H1 (cell line): ENCODE data around the gene DNAH8.

Experiments used
- CBX5 ChIP-seq: fragments of 300-800, 300-1000 bp; sonication (generic); IDR thresholded peaks from 2 replicates; pipeline ENCODE4 v1.7.1; 2016; ENCODE audit warnings: antibody characterized with exemption, low read length, low read depth
- EZH2 ChIP-seq: fragments of 200-600 bp; sonication (generic); IDR thresholded peaks from 2 replicates; pipeline ENCODE4 v1.7.1; 2012; ENCODE audit warnings: low read depth, mild to moderate bottlenecking, moderate library complexity, low read length, inconsistent platforms; ENCODE audit not compliant: severe bottlenecking
- GABPA ChIP-seq: IDR thresholded peaks from 2 replicates; pipeline ENCODE4 v1.6.1; 2011; ENCODE audit warnings: mild to moderate bottlenecking, low read length, moderate library complexity, borderline replicate concordance; ENCODE audit not compliant: insufficient read depth
- POLR2A ChIP-seq, 2 experiments: IDR thresholded peaks; 1 replicate in 1 of 2; 2 replicates in 1 of 2; pipeline ENCODE4 v1.6.1; 2011; ENCODE audit warnings: low read depth in 2 of 2, low read length in 2 of 2, mild to moderate bottlenecking in 2 of 2; ENCODE audit errors: control extremely low read depth in 1 of 2
- POLR2AphosphoS5 ChIP-seq: IDR thresholded peaks from 2 replicates; pipeline ENCODE4 v1.6.1; 2011; ENCODE audit warnings: low read depth, low read length
- SP1 ChIP-seq: IDR thresholded peaks from 2 replicates; pipeline ENCODE4 v1.6.1; 2011; ENCODE audit warnings: low read depth, low read length
- SUZ12 ChIP-seq: fragments of 200-600 bp; sonication (generic); IDR thresholded peaks from 2 replicates; pipeline ENCODE4 v1.6.1; 2012; ENCODE audit warnings: mild to moderate bottlenecking, inconsistent platforms, low read length, moderate library complexity, mixed read lengths
- TAF1 ChIP-seq: IDR thresholded peaks from 2 replicates; pipeline ENCODE4 v1.6.1; 2011; ENCODE audit warnings: mild to moderate bottlenecking, low read depth, low read length
- USF2 ChIP-seq: IDR thresholded peaks from 2 replicates; pipeline ENCODE4 v1.6.1; 2011; ENCODE audit warnings: low read length, improper control_type of control experiment
- TF ChIP-seq, protein P1 (sequence below), 3 experiments: IDR thresholded peaks; 1 replicate in 2 of 3; 2 replicates in 1 of 3; pipeline versions ENCODE4 v1.5.1 to v1.6.1; 2011; ENCODE audit warnings: low read length in 3 of 3, mild to moderate bottlenecking in 3 of 3, inconsistent platforms in 2 of 3, low read depth in 1 of 3, moderate library complexity in 1 of 3; ENCODE audit not compliant: insufficient read depth in 1 of 3; ENCODE audit errors: control extremely low read depth in 1 of 3

DNA sequence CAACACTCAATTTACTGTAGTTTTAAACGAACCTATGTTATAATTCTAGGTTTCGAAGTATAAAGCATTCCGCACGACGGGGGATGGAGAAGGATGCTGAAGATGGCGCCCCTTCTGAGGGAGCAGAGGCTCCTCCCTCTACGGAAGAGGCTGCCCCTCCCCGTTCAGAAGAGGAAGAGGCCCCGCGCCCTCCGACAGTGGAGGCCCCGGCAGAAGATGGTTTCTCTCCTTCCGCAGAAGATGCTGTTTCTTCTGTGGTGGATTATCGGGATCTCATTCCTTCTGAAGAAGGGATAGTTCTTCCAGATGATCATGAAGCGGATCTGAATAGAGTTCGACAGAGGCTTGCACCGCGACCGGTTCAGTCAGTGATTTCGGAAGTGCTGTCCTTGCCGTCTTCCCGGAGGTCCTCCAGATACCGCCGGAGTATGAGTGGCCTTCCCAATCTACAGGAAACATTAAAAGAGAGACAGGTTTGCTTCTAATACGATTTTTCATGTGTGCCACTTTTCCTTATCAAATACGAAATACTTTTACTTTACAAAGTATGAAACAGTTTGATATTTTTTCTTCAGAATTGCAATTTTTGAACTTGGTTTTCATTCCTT, 7.7 kb downstream of the DNAH8 start:
- TF ChIP-seq EZH2 (no peak), USF2 (no peak), POLR2A (IDR thresholded peaks at IDR 0.05; ENCODE audit: control extremely low read depth in 1 of 2, low read depth in 2 of 2, low read length in 2 of 2) (no peak), GABPA (no peak), CBX5 (no peak), POLR2AphosphoS5 (no peak), SP1 (no peak), TAF1 (no peak), SUZ12 (no peak)
- TF ChIP-seq, protein P1, sequence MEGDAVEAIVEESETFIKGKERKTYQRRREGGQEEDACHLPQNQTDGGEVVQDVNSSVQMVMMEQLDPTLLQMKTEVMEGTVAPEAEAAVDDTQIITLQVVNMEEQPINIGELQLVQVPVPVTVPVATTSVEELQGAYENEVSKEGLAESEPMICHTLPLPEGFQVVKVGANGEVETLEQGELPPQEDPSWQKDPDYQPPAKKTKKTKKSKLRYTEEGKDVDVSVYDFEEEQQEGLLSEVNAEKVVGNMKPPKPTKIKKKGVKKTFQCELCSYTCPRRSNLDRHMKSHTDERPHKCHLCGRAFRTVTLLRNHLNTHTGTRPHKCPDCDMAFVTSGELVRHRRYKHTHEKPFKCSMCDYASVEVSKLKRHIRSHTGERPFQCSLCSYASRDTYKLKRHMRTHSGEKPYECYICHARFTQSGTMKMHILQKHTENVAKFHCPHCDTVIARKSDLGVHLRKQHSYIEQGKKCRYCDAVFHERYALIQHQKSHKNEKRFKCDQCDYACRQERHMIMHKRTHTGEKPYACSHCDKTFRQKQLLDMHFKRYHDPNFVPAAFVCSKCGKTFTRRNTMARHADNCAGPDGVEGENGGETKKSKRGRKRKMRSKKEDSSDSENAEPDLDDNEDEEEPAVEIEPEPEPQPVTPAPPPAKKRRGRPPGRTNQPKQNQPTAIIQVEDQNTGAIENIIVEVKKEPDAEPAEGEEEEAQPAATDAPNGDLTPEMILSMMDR (IDR thresholded peaks at IDR 0.05; ENCODE audit: control extremely low read depth in 1 of 3, insufficient read depth in 1 of 3, low read depth in 1 of 3, low read length in 3 of 3), result no peak
